DOHH2 (cell line): ENCODE results near the gene KCNH6.

Experiments used
- H3F3A ChIP-seq: fragments of 200-600 bp; sonication (generic), shearing (Covaris generic); 2 replicates; pipeline ENCODE4 v1.6.0; 2016; ENCODE audit warnings: antibody characterized with exemption, mild to moderate bottlenecking; ENCODE audit not compliant: control insufficient read depth, insufficient read depth
- H3K27ac ChIP-seq: fragments of 200-600 bp; sonication (generic); 2 replicates; pipeline ENCODE4 v1.5.1; 2014; ENCODE audit warnings: low read depth, mild to moderate bottlenecking, low read length, moderate library complexity
- H3K27me3 ChIP-seq: fragments of 200-600 bp; sonication (generic); 2 replicates; pipeline ENCODE4 v1.6.1; 2014; ENCODE audit warnings: mild to moderate bottlenecking, low read length, mixed read lengths; ENCODE audit not compliant: control insufficient read depth
- H3K36me3 ChIP-seq: fragments of 200-600 bp; sonication (generic); 2 replicates; pipeline ENCODE4 v1.6.1; 2014; ENCODE audit warnings: mild to moderate bottlenecking, low read length, moderate library complexity, mixed read lengths; ENCODE audit not compliant: control insufficient read depth
- H3K4me1 ChIP-seq: fragments of 200-600 bp; sonication (generic); 2 replicates; pipeline ENCODE4 v1.6.1; 2014; ENCODE audit warnings: mild to moderate bottlenecking, low read length, mixed read lengths; ENCODE audit not compliant: control insufficient read depth
- H3K4me2 ChIP-seq: fragments of 200-600 bp; sonication (generic); 2 replicates; pipeline ENCODE4 v1.6.0; 2014; ENCODE audit warnings: mild to moderate bottlenecking, low read length, moderate library complexity
- H3K4me3 ChIP-seq: fragments of 200-600 bp; sonication (generic); 2 replicates; pipeline ENCODE4 v1.5.1; 2014; ENCODE audit warnings: mild to moderate bottlenecking, low read length, mixed read lengths
- H3K79me2 ChIP-seq: fragments of 200-600 bp; sonication (generic); 2 replicates; pipeline ENCODE4 v1.6.1; 2014; ENCODE audit warnings: mild to moderate bottlenecking, low read length, mixed read lengths; ENCODE audit not compliant: control insufficient read depth
- H3K9me2 ChIP-seq: fragments of 200-600 bp; sonication (generic); replicated peaks from 2 replicates; pipeline ENCODE4 v1.6.1; 2014; ENCODE audit warnings: mild to moderate bottlenecking, low read length, mixed read lengths; ENCODE audit not compliant: control insufficient read depth
- H3K9me3 ChIP-seq: fragments of 200-600 bp; sonication (generic); 2 replicates; pipeline ENCODE4 v1.6.1; 2014; ENCODE audit warnings: antibody characterized with exemption, low read length, mixed read lengths; ENCODE audit not compliant: control insufficient read depth, insufficient read depth
- H4K20me1 ChIP-seq: fragments of 200-600 bp; sonication (generic); 2 replicates; pipeline ENCODE4 v1.6.0; 2014; ENCODE audit warnings: low read depth, mild to moderate bottlenecking, antibody characterized with exemption, low read length, moderate library complexity; ENCODE audit not compliant: control insufficient read depth, insufficient read depth
- EZH2phosphoT487 ChIP-seq: fragments of 200-600 bp; sonication (generic); IDR thresholded peaks from 2 replicates; pipeline ENCODE4 v1.6.1; 2017; ENCODE audit warnings: borderline replicate concordance, mild to moderate bottlenecking, antibody characterized with exemption, low read length, moderate library complexity, mixed read lengths
- TF ChIP-seq, protein P1 (sequence below): fragments of 200-600 bp; sonication (generic); IDR thresholded peaks from one replicate; pipeline ENCODE4 v1.5.1; 2014; ENCODE audit warnings: antibody characterized with exemption, mild to moderate bottlenecking, low read depth, low read length; ENCODE audit not compliant: poor library complexity, severe bottlenecking

Gene KCNH6

DNA sequence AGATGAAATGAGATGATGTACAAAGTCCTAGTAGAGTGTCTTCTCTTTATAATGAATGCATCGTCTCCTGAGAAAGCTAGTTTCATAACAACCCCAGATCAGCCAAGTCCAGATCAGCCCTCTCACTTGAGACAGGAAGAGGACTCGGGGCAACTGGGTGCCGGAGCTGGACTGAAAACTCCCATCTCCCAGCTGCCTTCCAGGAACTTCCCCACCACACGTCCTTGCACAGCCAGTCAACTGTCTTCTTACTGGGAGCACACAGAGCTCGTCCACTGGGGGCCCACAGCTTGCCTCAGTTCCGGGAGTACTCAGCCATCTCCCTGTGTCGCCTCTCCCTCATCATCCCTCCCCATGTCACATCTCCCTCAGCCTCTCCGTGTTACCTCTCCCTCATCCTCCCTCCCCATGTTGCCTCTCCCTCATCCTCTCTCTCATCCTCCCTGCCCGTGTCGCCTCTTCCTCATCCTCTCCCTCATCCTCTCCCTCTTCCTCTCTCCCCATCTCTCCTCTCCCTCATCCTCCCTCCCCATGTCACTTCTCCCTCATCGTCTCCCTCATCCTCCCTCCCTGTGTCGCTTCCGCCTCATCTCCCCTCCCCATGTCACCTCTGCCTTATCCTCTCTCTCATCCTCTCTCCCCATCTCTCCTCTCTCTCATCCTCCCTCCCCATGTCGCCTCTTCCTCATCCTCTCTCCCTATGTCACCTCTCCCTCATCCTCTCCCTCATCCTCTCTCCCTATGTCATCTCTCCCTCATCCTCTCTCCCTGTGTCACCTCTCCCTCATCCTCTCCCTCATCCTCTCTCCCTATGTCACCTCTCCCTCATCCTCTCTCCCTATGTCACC, 22.4 kb upstream of the KCNH6 start:
- no peaks in the 10 kb centered on the region for H4K20me1 ChIP-seq
- H3K4me3 ChIP-seq, result no peak overlapping the region
- TF ChIP-seq, protein P1, sequence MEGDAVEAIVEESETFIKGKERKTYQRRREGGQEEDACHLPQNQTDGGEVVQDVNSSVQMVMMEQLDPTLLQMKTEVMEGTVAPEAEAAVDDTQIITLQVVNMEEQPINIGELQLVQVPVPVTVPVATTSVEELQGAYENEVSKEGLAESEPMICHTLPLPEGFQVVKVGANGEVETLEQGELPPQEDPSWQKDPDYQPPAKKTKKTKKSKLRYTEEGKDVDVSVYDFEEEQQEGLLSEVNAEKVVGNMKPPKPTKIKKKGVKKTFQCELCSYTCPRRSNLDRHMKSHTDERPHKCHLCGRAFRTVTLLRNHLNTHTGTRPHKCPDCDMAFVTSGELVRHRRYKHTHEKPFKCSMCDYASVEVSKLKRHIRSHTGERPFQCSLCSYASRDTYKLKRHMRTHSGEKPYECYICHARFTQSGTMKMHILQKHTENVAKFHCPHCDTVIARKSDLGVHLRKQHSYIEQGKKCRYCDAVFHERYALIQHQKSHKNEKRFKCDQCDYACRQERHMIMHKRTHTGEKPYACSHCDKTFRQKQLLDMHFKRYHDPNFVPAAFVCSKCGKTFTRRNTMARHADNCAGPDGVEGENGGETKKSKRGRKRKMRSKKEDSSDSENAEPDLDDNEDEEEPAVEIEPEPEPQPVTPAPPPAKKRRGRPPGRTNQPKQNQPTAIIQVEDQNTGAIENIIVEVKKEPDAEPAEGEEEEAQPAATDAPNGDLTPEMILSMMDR, result no peak
- TF ChIP-seq EZH2phosphoT487, result no peak
- H3K4me1 ChIP-seq, result no peaks in the 10 kb centered on the region
- H3F3A ChIP-seq, result no peaks in the 10 kb centered on the region
- H3K9me3 ChIP-seq, result no peaks in the 10 kb centered on the region
- no peaks in the 10 kb centered on the region for H3K9me2 ChIP-seq
- H3K79me2 ChIP-seq, result no peaks in the 10 kb centered on the region
- no peaks in the 10 kb centered on the region for H3K36me3 ChIP-seq
- H3K27ac ChIP-seq, result no peak overlapping the region
- H3K27me3 ChIP-seq, result peaks cover 4% of the 10 kb centered on the region; the same call in 1 of the 2 replicates
- H3K4me2 ChIP-seq, result no peak overlapping the region

DNA sequence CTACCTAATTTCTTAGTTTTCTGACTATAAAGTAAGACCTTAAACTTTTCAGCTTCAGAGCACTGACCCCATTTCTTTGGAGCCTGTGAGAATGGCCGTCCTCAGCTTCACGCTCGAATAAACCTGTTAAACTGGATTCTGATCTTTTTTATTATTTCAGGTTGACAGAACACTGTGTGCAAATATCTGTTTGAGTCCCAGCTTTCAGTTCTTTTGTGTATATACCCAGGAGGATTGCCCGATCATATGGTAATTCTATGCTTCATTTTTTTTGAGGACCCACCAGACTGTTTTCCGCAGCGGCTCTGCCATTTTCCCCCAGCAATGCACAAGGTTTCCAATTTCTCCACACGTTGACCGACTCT, 19.8 kb upstream of the KCNH6 start:
- H3K4me2 ChIP-seq, result no peak overlapping the region
- H3K4me3 ChIP-seq, result no peak overlapping the region
- no peaks in the 10 kb centered on the region for H3K79me2 ChIP-seq
- H4K20me1 ChIP-seq, result no peaks in the 10 kb centered on the region
- no peak overlapping the region for H3K27ac ChIP-seq
- no peaks in the 10 kb centered on the region for H3K36me3 ChIP-seq
- peaks cover 4% of the 10 kb centered on the region; the same call in 1 of the 2 replicates for H3K27me3 ChIP-seq
- H3K9me2 ChIP-seq, result no peaks in the 10 kb centered on the region
- no peak for TF ChIP-seq EZH2phosphoT487
- no peaks in the 10 kb centered on the region for H3F3A ChIP-seq
- no peaks in the 10 kb centered on the region for H3K4me1 ChIP-seq
- no peaks in the 10 kb centered on the region for H3K9me3 ChIP-seq

DNA sequence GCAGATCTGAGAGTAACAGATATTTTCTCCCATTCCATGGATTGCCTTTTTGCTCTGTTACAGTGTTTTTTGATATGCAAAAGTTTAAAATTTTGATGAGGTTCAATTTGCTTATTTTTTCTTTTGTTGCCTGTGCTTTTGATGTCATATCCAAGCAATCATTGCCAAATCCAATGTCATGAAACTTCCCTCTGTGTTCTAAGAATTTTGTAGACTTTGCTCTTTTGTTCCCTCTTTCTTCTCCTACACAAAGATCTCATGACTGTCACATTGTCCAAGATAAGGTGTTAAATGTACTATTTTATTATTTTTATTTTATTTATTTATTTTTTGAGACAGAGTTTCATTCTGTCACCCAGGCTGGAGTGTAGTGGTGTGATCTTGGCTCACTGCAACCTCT, 18.9 kb upstream of the KCNH6 start:
- Histone ChIP-seq H3F3A (no peaks in the 10 kb centered on the region), H3K9me3 (no peaks in the 10 kb centered on the region), H3K27ac (no peak overlapping the region), H3K4me3 (no peak overlapping the region), H3K36me3 (no peaks in the 10 kb centered on the region), H3K9me2 (no peaks in the 10 kb centered on the region), H3K4me1 (no peaks in the 10 kb centered on the region), H3K27me3 (peaks cover 4% of the 10 kb centered on the region; the same call in 1 of the 2 replicates), H3K79me2 (no peaks in the 10 kb centered on the region), H4K20me1 (no peaks in the 10 kb centered on the region), H3K4me2 (no peak overlapping the region)
- no peak for TF ChIP-seq EZH2phosphoT487
- TF ChIP-seq, protein P1, result no peak

DNA sequence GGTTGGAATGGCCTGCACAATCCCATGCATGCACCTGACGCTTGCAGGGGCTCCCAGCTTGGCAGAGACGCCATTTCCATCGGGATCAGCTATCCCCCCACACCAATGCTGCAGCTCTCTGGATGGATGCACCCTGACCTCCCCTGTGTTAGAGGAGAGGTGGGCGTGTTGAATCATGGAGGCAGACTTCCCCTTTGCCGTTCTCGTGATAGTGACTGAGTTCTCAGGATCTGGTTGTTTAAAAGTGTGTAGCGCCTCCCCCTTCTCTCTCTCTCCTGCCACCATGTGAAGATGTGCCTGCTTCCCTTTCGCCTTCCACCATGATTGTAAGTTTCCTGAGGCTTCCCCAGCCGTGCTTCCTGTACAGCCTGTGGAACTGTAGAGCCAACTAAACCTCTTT, 17.8 kb upstream of the KCNH6 start:
- H3F3A ChIP-seq, result no peaks in the 10 kb centered on the region
- H4K20me1 ChIP-seq, result no peaks in the 10 kb centered on the region; the same call in 1 of the 2 replicates
- H3K4me1 ChIP-seq, result no peaks in the 10 kb centered on the region
- H3K9me3 ChIP-seq, result no peaks in the 10 kb centered on the region
- H3K4me3 ChIP-seq, result no peak overlapping the region
- H3K27me3 ChIP-seq, result peaks cover 4% of the 10 kb centered on the region; the same call in 1 of the 2 replicates
- TF ChIP-seq, protein P1, result no peak
- no peak for TF ChIP-seq EZH2phosphoT487
- no peak overlapping the region for H3K27ac ChIP-seq
- H3K36me3 ChIP-seq, result no peaks in the 10 kb centered on the region
- H3K79me2 ChIP-seq, result no peaks in the 10 kb centered on the region
- H3K4me2 ChIP-seq, result no peak overlapping the region
- no peaks in the 10 kb centered on the region for H3K9me2 ChIP-seq
